Measurements from ENCODE around the gene SHISA2. TPM values are rescaled to one million over a fixed set of nuclear protein-coding genes. Genes with fewer than 3 reads are reported as not detected.

SHISA2 gene
- total RNA-seq, 6 experiments from 2014 or later: 0.07 to 0.12 TPM; not detected in 4

DNA sequence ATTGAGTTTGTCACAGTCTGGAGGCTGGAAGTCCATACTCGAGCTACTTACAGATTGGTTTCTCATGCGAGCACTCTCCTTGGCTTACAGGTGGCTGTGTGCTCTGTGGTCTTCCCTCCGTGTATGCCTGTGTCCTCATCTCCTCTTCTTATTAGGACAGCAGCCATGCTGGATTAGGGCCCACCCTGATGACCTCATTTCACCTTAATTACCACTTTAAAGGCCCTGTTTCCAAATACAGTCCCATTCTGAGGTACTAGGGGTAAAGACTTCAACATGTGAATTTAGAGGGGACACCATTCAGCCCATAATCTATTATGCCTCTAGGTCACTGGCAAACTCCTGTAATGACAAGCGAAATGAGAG is 40.6 kb downstream of the SHISA2 start:
- H3K4me3 ChIP-seq: no peak overlapping the region
- H3K36me3 ChIP-seq: no peaks in the 10 kb centered on the region
- 68% methylated on average over 3 of the region's 4 CpGs for WGBS (ENCODE audit: insufficient coverage, low coverage, low lambda C conversion rate, missing lambda C conversion rate)
- TF ChIP-seq CTCF (IDR thresholded peaks at IDR 0.05): no peak
- TF ChIP-seq POLR2A (IDR thresholded peaks at IDR 0.05): no peak
- no peaks in the 10 kb centered on the region for H3K27me3 ChIP-seq
- no peaks in the 10 kb centered on the region for H3K9me3 ChIP-seq
- no peak for DNase-seq
- H3K4me1 ChIP-seq: no peaks in the 10 kb centered on the region
- ATAC-seq: no peak
- intact Hi-C loops (cut with DNase I): no loop called here
- no peak overlapping the region for H3K27ac ChIP-seq

- Histone ChIP-seq H3K4me1 (no peaks in the 10 kb centered on the region), H3K4me3 (no peak overlapping the region), H3K9me3 (no peaks in the 10 kb centered on the region), H3K27me3 (no peaks in the 10 kb centered on the region), H3K36me3 (no peaks in the 10 kb centered on the region), H3K27ac (no peak overlapping the region)
- WGBS (ENCODE audit: insufficient coverage, low coverage, low lambda C conversion rate, missing lambda C conversion rate): 43% methylated on average over 9 of the region's 13 CpGs
- TF ChIP-seq CTCF (IDR thresholded peaks at IDR 0.05) (no peak), POLR2A (IDR thresholded peaks at IDR 0.05) (no peak)
- DNase-seq (no peak), ATAC-seq (no peak)
- intact Hi-C loops (cut with DNase I): no loop called here
These were observed 41.2 kb downstream of the SHISA2 start for GRCh38 chr13:26010487-26011207.

- TF ChIP-seq POLR2A (IDR thresholded peaks at IDR 0.05): no peak
- H3K4me3 ChIP-seq: no peak overlapping the region
- no peak for ATAC-seq
- 15% methylated on average over 1 of the region's 1 CpG for WGBS (ENCODE audit: insufficient coverage, low coverage, low lambda C conversion rate, missing lambda C conversion rate)
- intact Hi-C loops (cut with DNase I): no loop called here
- no peaks in the 10 kb centered on the region for H3K4me1 ChIP-seq
- no peak for DNase-seq
- no peaks in the 10 kb centered on the region for H3K36me3 ChIP-seq
- no peaks in the 10 kb centered on the region for H3K9me3 ChIP-seq
- no peak overlapping the region for H3K27ac ChIP-seq
- no peaks in the 10 kb centered on the region for H3K27me3 ChIP-seq
These were observed 44.3 kb downstream of the SHISA2 start for GRCh38 chr13:26007261-26008125.

Other genes starting within 250 kb of the SHISA2 start
- 10 to 100 TPM in 5 of 6 experiments, 1 to 10 TPM in 1; 8.2 to 17.3 (median 11.3) TPM for gene RNF6, start 170.3 kb upstream of the SHISA2 start, total RNA-seq
- 10 to 100 TPM in 1 of 6 experiments, 1 to 10 TPM in 5; 6.2 to 10.5 (median 7.7) TPM for gene CDK8, start 202.1 kb upstream of the SHISA2 start, total RNA-seq